CD14-positive monocyte (primary cell): ENCODE results near the gene RTN4RL1. TPM values are rescaled to one million over a fixed set of nuclear protein-coding genes. Genes with fewer than 3 reads are reported as not detected.

Experiments used
- DNase-seq, 3 donors: peaks; one replicate each; pipeline ENCODE4 v3.0.0-alpha.2; 2011 to 2022
- H2AFZ ChIP-seq: 2 replicates; pipeline ENCODE4 v1.6.0; 2012; ENCODE audit warnings: mild to moderate bottlenecking, low read depth, low read length, inconsistent platforms; ENCODE audit not compliant: insufficient read depth, poor library complexity, severe bottlenecking
- H3K27ac ChIP-seq, 2 donors: 1 replicate in 1 of 2; 2 replicates in 1 of 2; pipeline ENCODE4 v1.5.1; 2012 to 2013; ENCODE audit warnings: low read length in 2 of 2, control low read depth in 1 of 2, inconsistent platforms in 1 of 2, low read depth in 1 of 2, mild to moderate bottlenecking in 1 of 2
- H3K27me3 ChIP-seq, 2 donors: one replicate each; pipeline versions ENCODE4 v1.6.0 to v1.6.1; 2011 to 2013; ENCODE audit warnings: low read length in 2 of 2; ENCODE audit not compliant: control insufficient read depth in 2 of 2, insufficient read depth in 2 of 2
- H3K36me3 ChIP-seq, 2 donors: replicated peaks in 1 of 2; 1 replicate in 1 of 2; 2 replicates in 1 of 2; pipeline versions ENCODE4 v1.5.1 to v1.6.1; 2012 to 2013; ENCODE audit warnings: low read length in 2 of 2, control low read depth in 1 of 2, inconsistent platforms in 1 of 2, mild to moderate bottlenecking in 1 of 2; ENCODE audit not compliant: insufficient read depth in 2 of 2, control insufficient read depth in 1 of 2
- H3K4me1 ChIP-seq, 2 donors: 1 replicate in 1 of 2; 2 replicates in 1 of 2; pipeline versions ENCODE4 v1.5.1 to v1.6.1; 2012 to 2013; ENCODE audit warnings: low read length in 2 of 2, control low read depth in 1 of 2, inconsistent platforms in 1 of 2, mild to moderate bottlenecking in 1 of 2, moderate library complexity in 1 of 2; ENCODE audit not compliant: insufficient read depth in 2 of 2, control insufficient read depth in 1 of 2
- H3K4me2 ChIP-seq: replicated peaks from 2 replicates; pipeline ENCODE3; 2012; ENCODE audit warnings: low read length, moderate library complexity, mild to moderate bottlenecking; ENCODE audit not compliant: poor library complexity, severe bottlenecking; ENCODE audit errors: extremely low read depth
- H3K4me3 ChIP-seq, 3 experiments: fragments of 200-600 bp in 1 of 3; sonication (generic) in 1 of 3; replicated peaks in 1 of 3; 1 replicate in 2 of 3; 2 replicates in 1 of 3; pipeline ENCODE4 v1.5.1; 2011 to 2013; ENCODE audit warnings: low read length in 3 of 3, mild to moderate bottlenecking in 3 of 3, control low read depth in 2 of 3, low read depth in 2 of 3, inconsistent platforms in 1 of 3, moderate library complexity in 1 of 3
- H3K79me2 ChIP-seq: 2 replicates; pipeline ENCODE4 v1.6.0; 2012; ENCODE audit warnings: mild to moderate bottlenecking, control low read depth, inconsistent platforms, low read length, moderate library complexity; ENCODE audit not compliant: insufficient read depth
- H3K9ac ChIP-seq: 2 replicates; pipeline ENCODE4 v1.6.0; 2017; ENCODE audit warnings: low read length, mild to moderate bottlenecking; ENCODE audit not compliant: insufficient read depth, poor library complexity, severe bottlenecking
- H3K9me3 ChIP-seq, 2 donors: replicated peaks in 1 of 2; 1 replicate in 1 of 2; 2 replicates in 1 of 2; pipeline versions ENCODE4 v1.5.1 to v1.6.1; 2012 to 2013; ENCODE audit warnings: low read length in 2 of 2, control low read depth in 1 of 2; ENCODE audit not compliant: control insufficient read depth in 1 of 2, insufficient read depth in 1 of 2
- H4K20me1 ChIP-seq: 2 replicates; pipeline ENCODE4 v1.6.0; 2012; ENCODE audit warnings: mild to moderate bottlenecking, low read length, control low read depth, moderate library complexity; ENCODE audit not compliant: insufficient read depth
- H3K27ac Mint-ChIP-seq, 7 donors: one replicate each; pipeline ENCODE4 v1.8.0; 2020; ENCODE audit warnings: mild to moderate bottlenecking in 7 of 7, mixed read lengths in 7 of 7, moderate library complexity in 6 of 7, inconsistent platforms in 2 of 7
- H3K27me3 Mint-ChIP-seq, 3 donors: one replicate each; pipeline ENCODE4 v1.8.0; 2021 to 2022; ENCODE audit warnings: low read depth in 3 of 3, mild to moderate bottlenecking in 3 of 3, mixed read lengths in 3 of 3, moderate library complexity in 3 of 3, inconsistent platforms in 1 of 3
- H3K36me3 Mint-ChIP-seq, 2 donors: one replicate each; pipeline ENCODE4 v1.8.0; 2020; ENCODE audit warnings: mixed read lengths in 2 of 2, inconsistent platforms in 1 of 2, mild to moderate bottlenecking in 1 of 2
- H3K4me1 Mint-ChIP-seq: one replicate; pipeline ENCODE4 v1.8.0; 2020; ENCODE audit warnings: mild to moderate bottlenecking, mixed read lengths
- H3K4me3 Mint-ChIP-seq, 2 donors: one replicate each; pipeline ENCODE4 v1.8.0; 2020; ENCODE audit warnings: mild to moderate bottlenecking in 2 of 2, mixed read lengths in 2 of 2, moderate library complexity in 1 of 2
- H3K9me3 Mint-ChIP-seq, 7 donors: one replicate each; pipeline ENCODE4 v1.8.0; 2020 to 2022; ENCODE audit warnings: mixed read lengths in 7 of 7, mild to moderate bottlenecking in 6 of 7, moderate library complexity in 6 of 7, inconsistent platforms in 2 of 7
- CTCF ChIP-seq: fragments of 200-600 bp; IDR thresholded peaks from one replicate; pipeline ENCODE4 v1.8.0; 2022; ENCODE audit warnings: antibody characterized with exemption, mild to moderate bottlenecking
- WGBS: methylation state at CpG from one replicate; pipeline ENCODE4 v1.1.5; 2013; ENCODE audit warnings: missing lambda C conversion rate; ENCODE audit not compliant: insufficient coverage; 5-methylcytosine and 5-hydroxymethylcytosine counted together
- intact Hi-C, 2 donors: fragments of 100-400 bp; cut with micrococcal nuclease; formaldehyde crosslinking; loops; one replicate each; pipeline versions ENCODE4 v1.15.0 to v1.15.1; 2023
- polyA plus RNA-seq, 3 donors: library from polyadenylated mRNA; depleted of rRNA in 1 of 3; unstranded in 2 of 3; stranded (reverse) in 1 of 3; fragments of 300-500 nt in 2 of 3; fragments of >200 nt in 1 of 3; fragmentation: Illumina TruSeq in 2 of 3; gene quantifications; 1 replicate in 2 of 3; 2 replicates in 1 of 3; pipeline ENCODE4 v1.2.3, GENCODE V29; 2012 to 2021

Gene RTN4RL1
- polyA plus RNA-seq, 3 donors = 0.07 to 0.29 (median 0.11) TPM

GRCh38 chr17:1953831-1954230, 71.3 kb downstream of the RTN4RL1 start:
- Histone ChIP-seq H3K4me2 (no peak overlapping the region), H2AFZ (no peak overlapping the region), H3K4me1 (no peaks in the 10 kb centered on the region), H3K4me3 (no peak overlapping the region), H3K36me3 (no peaks in the 10 kb centered on the region), H3K27ac (no peak overlapping the region), H3K27me3 (no peaks in the 10 kb centered on the region), H3K9ac (no peak overlapping the region), H3K9me3 (no peaks in the 10 kb centered on the region), H3K79me2 (no peaks in the 10 kb centered on the region), H4K20me1 (no peaks in the 10 kb centered on the region)
- Mint-ChIP-seq H3K27ac (no peak overlapping the region), H3K4me3 (no peak overlapping the region), H3K27me3 (peaks cover 1 to 8% (median 5%) of the 10 kb centered on the region in 3 donors), H3K4me1 (no peaks in the 10 kb centered on the region), H3K9me3 (peaks cover 0 to 3% (median 0%) of the 10 kb centered on the region in 7 donors), H3K36me3 (no peaks in the 10 kb centered on the region)
- no peak for TF ChIP-seq CTCF
- intact Hi-C loops = no loop called here
- DNase-seq = peak in 1 of 3 donors; percentile 36
- 78% methylated on average over 5 of the region's 5 CpGs for WGBS

GRCh38 chr17:1951920-1952319, 73.2 kb downstream of the RTN4RL1 start:
- Mint-ChIP-seq H3K27ac (no peak overlapping the region), H3K36me3 (no peaks in the 10 kb centered on the region), H3K9me3 (peaks cover 0 to 3% (median 0%) of the 10 kb centered on the region in 7 donors), H3K27me3 (peaks cover 0 to 8% (median 2%) of the 10 kb centered on the region in 3 donors), H3K4me3 (peak overlapping the region in 1 of 2 donors; percentile 42), H3K4me1 (no peaks in the 10 kb centered on the region)
- Histone ChIP-seq H3K79me2 (no peaks in the 10 kb centered on the region), H2AFZ (no peak overlapping the region), H4K20me1 (no peaks in the 10 kb centered on the region), H3K36me3 (no peaks in the 10 kb centered on the region), H3K27me3 (no peaks in the 10 kb centered on the region), H3K4me3 (no peak overlapping the region), H3K9me3 (no peaks in the 10 kb centered on the region), H3K9ac (no peak overlapping the region), H3K4me2 (no peak overlapping the region), H3K27ac (no peak overlapping the region), H3K4me1 (no peaks in the 10 kb centered on the region)
- no peak for TF ChIP-seq CTCF
- 96% methylated on average over 4 of the region's 12 CpGs for WGBS
- intact Hi-C loops = no loop called here
- DNase-seq = no peak
